T1000 (cell line): ENCODE measurements around the gene SNX20.

Experiments
- DNase-seq: peaks from one replicate; lab custom pipeline; 2025; ENCODE audit warnings: mixed read lengths; lab: John Stamatoyannopoulos, UW

SNX20 gene

DNA sequence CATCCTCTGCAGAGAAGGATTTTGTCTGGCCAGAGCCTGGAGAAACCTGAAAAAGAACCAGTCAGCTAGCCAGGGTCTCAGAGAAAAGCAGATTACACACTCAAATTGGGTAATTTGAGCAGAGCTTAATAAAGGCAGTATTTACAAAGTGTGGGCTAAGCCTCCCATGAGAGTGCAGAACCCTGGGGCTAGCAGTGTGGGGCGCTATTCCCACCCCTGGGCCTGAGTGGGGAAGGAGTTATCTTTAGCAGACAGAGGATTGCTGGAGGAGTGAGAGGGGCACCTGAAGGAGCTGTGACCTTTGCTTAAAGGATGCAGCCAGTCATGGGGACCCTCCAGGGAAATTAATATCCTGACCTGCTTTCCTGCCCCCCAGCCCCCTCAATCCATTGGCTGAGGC, 46.2 kb downstream of the SNX20 start:
- no peak for DNase-seq

DNA sequence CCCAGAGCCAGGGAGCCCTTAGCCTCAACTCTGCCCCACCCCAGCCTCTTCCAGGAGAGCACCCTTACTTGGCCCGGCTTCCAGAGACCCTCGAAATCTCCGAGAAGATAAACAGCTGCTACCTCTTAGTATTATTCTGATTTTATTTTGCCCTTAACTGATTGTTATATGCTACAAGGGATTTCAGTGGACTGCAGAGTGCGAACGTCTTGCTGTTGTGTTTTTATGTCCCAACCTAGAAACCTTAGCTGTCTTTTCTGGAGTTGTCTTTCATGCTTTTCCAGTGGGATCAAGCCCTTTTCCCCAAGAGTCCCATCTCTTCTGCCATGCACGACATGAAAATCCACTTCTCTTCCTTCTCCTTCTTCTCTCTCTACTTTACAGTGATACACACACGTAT, 47.0 kb downstream of the SNX20 start:
- no peak for DNase-seq

DNA sequence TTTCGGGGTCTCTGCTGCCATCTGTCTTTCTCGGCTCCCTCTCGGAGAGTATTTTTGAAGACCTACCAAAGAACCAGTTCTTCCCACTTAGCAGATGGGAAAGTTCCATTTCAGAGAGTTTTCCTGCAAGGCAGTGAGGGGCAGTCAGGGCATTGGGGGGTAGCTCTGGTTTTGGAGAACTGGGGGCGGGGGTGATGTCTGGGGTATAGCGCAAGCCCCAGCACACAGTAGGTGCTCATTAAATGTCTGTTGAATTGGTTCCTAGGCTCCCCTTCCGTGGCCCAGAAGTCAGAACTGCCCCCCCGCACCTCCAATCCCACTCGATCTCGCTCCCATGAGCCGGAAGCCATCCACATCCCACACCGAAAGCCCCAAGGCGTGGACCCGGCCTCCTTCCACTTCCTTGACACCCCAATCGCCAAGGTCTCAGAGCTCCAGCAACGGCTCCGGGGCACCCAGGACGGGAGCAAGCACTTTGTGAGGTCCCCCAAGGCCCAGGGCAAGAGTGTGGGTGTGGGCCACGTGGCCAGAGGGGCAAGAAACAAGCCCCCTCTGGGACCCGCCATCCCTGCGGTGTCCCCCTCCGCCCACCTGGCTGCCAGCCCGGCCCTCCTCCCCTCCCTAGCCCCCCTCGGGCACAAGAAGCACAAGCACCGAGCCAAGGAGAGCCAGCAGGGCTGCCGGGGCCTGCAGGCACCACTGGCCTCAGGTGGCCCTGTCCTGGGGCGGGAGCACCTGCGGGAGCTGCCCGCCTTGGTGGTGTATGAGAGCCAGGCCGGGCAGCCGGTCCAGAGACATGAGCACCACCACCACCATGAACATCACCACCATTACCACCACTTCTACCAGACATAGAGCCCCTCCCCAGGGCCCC, 47.9 kb downstream of the SNX20 start:
- no peak for DNase-seq

DNA sequence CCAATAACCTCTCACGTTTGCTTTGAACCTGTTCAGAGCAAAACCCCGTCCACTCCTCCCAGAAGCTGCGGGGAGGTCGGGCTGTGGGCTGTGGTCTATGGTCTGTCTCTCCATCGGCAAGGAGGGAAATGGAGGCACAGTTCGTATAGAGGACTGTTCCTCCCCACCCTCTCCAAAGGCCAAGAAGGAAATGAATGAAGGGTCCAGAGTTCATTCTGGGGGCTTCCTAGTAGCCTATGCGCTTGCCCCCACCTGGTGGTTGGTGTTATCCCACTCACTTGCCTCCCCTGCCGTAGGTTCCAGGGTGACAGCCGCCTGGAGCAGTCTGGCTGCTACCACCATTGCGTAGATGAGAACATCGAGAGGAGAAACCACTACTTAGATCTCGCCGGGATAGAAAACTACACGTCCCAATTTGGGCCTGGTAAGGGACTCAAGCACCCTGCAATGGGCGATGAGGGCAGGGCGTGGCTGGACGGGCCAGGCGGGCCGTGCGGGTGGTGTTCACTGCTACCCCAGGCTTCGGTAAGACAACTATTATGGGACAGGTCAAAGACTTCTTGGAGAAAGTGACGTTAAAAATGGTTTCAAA, 49.0 kb downstream of the SNX20 start:
- no peak for DNase-seq

DNA sequence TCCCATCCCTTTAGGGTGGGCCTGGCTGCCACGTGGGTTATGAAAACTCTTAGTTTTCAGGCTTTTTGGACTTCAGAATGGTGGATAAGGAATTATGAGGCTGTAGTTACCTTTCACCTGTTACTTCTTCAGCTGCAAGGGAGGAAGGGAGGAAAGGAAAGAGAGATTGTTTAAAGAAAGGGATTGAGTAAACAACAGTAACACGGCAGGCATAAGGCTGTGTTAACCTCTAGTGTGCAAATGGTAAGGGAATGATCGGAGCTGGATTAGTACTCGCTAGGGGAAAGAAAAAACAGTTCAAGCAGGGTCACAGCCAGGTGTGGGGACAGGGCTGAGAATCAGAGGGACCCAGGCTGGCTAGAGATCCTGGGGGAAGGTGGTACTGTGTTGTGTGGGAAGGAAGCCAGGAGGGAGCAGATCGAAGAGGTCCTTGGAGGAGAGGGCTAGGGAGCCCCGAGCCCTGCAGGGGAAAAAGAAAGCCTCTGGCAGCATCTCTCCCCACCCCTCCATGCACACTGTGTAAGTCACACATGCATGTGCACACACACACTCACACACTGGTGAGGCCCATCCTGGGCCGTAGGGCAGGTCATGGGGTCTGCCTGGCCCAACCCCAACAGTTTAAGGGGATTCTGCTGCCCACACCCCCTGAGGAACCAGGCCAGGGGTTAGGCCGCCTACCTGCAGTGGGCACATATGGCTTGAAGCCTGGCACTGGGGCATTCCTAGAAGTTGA, 49.7 kb downstream of the SNX20 start:
- no peak for DNase-seq

DNA sequence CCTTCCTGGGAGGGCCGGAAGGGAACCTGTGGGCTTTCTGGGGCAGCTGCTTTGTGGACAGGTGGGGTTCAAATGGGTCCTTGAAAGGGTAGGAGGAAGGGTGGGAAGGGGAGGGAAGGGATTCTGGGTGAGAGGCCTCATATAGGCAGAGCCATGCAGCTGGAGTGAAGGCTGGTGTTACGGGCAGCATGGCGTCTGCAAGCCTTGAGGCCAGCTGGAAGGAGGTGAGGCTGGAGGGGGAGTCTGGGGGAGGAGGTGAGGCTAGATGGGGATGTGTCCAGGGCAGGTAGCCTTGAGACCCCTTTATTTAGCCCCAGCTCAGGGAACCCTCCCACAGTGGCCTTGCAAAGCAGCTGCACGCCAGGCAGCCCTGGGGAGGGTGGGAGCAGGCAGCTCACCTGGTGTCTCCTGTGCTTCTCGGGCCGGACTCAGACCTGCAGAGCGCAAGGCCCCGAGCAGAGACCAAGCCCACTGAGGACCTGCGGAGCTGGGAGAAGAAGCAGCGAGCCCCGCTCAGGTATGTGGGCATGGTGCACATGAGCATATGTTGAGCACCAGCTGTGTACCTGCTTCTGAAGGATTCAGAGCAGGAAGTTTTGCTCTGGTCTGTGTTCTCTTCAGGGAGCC, 50.6 kb downstream of the SNX20 start:
- no peak for DNase-seq

DNA sequence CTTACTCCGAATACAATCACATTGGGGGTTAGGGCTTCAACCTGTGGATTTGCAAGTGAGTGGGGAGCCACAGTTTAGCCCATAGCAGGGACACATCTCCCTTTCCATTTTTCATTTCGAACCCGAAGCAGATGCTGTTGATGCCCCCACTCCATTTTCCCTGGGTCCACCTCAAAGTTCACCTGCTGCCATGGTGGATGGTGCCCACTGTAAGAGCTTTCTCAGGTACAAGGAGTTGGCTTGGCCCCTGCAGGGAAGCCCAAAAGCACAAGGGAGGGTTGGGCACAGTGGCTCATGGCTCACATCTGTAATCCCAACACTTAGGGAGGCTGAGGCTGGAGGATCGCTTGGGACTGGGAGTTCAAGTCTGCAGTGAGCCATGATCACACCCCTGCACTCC, 51.8 kb downstream of the SNX20 start:
- no peak for DNase-seq

DNA sequence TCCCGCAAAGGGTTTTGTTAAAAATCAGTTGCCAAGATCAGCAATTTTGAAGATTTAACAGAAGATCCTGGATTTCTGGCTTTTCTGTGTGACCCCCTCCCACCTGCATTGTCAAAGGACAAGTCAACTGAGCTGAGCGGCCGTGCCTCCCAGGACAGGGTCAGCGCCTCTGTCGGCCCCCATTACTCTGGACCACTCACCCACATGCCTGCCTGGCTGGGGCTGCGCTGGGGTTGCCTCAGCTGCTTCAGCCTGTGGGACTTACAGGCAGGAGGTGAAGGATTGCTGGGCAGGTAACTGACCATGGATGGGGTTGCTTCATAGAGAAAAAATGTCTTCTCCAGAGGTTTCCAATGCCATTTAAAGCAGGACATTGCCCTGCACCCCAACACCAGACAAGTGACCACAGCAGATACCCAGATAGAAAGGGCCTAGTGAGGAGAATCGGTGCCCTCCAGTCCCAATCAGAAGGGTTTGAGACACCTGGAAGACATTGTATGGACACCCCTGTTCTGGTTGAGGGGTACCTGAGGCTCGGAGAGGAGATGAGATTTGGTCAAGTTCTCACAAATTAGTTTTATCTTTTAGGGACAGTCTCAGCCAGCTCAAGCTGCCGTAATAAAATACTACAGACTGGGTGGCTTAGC, 52.8 kb downstream of the SNX20 start:
- no peak for DNase-seq

DNA sequence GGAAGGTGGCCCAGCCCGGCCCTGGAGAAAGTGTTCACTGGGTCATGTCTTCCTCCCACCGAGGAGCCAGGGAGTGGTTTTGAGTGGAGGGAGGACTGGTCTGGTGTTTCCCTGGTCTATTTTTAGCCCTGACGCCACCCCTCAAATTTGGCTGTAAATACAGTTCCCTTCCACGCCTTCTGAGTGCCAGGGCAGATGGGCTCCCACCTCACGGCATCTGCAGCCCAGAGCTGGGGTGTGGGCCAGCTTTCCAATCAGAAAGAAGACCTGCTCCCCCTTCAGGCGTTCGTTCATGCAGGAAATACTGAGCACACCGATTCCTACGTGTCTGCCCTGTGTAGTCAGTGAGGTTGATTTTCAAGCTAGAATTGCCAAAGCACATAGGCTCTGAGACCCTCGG, 53.7 kb downstream of the SNX20 start:
- DNase-seq = no peak

DNA sequence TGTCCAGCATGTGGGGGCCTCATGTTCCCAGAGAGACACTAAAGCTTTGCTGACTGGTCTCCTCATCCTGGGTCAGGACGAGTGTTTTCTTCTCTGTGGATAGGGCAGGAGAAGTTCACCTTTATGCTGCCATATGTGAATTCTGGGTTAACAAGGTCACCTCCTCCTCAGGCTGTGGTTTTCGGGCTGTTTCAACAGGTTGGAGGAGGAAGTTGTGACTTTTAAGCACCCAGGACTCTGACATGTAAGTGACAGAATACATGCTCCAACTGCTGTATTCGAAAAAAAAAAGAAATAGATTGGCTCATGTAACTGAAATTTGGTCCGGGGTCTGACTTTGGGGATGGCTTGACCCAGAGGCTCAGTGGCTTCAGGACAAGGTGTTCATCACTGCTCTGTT, 54.2 kb downstream of the SNX20 start:
- DNase-seq = no peak

DNA sequence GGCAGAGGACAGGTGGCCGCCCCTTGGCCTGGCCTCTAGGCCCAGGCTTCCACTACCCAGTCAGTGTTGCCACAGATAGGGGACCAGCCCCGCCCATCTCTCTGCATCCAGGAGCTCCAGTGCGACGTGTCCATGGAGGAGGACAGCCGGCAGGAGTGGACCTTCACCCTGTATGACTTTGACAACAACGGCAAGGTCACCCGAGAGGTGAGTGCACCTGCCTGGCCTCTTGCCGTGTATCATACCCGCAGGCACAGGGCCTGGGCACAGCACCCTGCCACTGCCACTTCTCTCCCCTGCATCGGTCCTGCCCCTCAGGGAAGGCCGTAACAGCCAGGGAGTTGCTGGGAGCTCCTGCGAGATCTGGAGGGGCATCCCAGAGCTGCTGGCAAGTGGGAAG, 55.7 kb downstream of the SNX20 start:
- no peak for DNase-seq

DNA sequence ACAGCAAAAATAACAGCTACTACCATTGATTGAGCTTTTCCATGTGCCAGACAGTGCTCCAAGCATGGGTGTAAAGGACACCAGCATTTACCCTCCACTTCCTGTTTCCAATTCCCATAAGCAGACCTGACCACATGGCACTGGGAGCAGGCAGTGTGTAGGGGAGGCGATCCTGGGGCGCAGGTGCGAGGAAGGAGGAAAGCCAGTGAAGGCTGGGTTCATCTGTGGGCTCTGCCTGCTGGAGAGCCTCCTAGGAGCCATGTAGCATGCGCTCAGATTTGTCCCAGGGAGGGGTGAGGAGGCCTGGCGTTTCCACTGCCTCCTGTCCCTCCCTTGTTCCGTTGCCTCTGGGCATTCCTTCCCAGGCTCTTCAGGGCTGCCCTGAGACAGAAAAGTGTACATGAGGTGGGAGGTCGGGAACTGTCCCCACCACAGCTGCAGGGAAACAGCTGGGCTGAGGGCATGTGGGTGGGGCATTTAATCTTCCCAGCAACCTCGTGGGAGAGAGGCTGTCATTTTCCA, 56.6 kb downstream of the SNX20 start:
- DNase-seq = no peak

DNA sequence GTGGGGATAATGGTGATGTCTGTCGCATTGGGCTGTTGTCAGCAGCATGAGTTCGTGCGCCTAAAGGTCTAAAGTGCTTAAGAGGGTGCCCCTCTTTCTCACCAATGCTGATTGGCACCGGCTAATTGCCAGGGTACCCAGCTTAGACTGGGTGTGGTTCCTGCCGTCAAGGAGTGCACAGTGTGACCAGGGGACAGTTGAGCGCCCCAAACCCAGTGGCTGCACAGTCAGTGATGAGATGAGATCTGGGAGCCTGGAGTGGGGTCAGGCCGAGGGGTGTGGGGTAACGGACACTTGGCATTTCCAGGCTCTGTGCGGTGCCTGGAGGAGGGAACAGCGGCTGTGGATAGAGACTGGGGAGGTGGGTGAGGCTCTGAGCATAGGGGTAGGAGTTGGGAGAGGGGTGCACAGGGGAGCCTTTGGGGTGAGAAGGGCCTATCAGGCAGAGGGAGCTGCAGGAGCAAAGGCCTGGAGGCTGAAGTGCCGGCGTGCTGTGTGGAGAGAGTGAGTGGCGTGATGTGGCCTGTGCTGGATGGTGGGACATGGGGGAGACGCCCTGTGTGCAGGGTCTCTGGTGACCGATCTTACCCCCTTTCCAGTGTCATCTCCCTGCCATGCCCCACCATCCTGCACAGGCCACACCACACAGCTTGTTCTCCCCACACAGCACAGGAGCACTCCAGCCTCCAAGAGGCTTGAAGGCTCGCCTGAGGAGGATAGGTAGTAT, 58.3 kb downstream of the SNX20 start:
- DNase-seq = no peak

DNA sequence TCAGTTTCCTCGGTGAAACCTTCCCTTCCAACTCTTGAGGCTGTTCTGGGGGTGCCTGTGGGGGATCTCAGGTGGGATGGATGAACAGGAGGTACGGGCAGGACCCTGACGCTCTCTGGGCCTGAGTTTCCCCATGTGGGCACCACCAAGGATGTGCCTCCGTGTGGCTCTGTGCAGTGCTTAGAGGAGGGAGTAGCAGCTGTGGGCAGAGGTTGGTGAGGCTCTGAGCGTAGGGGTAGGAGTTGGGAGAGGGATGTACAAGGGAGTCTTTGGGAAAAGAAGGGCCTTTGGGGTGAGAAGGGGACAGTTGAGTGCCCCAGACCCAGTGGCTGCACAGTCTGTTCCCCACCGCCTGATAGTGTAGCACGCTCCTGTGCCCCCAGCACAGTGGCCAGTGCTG, 59.1 kb downstream of the SNX20 start:
- DNase-seq = no peak
